ENCODE measurements around the gene GPRIN3. TPM values are rescaled to one million over a fixed set of nuclear protein-coding genes. Genes with fewer than 3 reads are reported as not detected.

The GPRIN3 gene
- total RNA-seq, 1 experiment from 2014 or later: 0.48 TPM

- Histone ChIP-seq H3K18ac (ENCODE audit: insufficient read length, low read depth, low read length) (no peak overlapping the region), H3K79me1 (ENCODE audit: insufficient read depth, low read depth, low read length, poor library complexity, severe bottlenecking) (no peaks in the 10 kb centered on the region), H3K79me2 (ENCODE audit: insufficient read depth, low read length) (no peaks in the 10 kb centered on the region), H3K14ac (ENCODE audit: insufficient read depth, low read length) (no peak overlapping the region), H4K91ac (ENCODE audit: insufficient read length, low read depth, low read length) (no peak overlapping the region), H2BK20ac (ENCODE audit: low read depth, low read length, poor library complexity, severe bottlenecking) (no peak overlapping the region), H3K23ac (ENCODE audit: insufficient read length, low read depth, low read length) (no peak overlapping the region), H2BK5ac (ENCODE audit: insufficient read length, low read length) (no peak overlapping the region), H2AK5ac (ENCODE audit: insufficient read length, low read length) (no peak overlapping the region), H3K9me3 (ENCODE audit: control insufficient read depth, low read depth, low read length) (no peaks in the 10 kb centered on the region), H3K27ac (ENCODE audit: insufficient read length, low read depth, low read length) (no peak overlapping the region), H3K4me2 (ENCODE audit: insufficient read depth, insufficient read length, low read length) (no peak overlapping the region), H3K23me2 (ENCODE audit: insufficient read length, low read depth, low read length, poor library complexity, severe bottlenecking) (no peaks in the 10 kb centered on the region), H2BK12ac (ENCODE audit: insufficient read length, low read depth, low read length) (no peak overlapping the region), H4K20me1 (ENCODE audit: control insufficient read depth, insufficient read depth, insufficient read length) (no peaks in the 10 kb centered on the region), H3K9ac (ENCODE audit: extremely low read depth, insufficient read length, low read length) (no peak overlapping the region), H3K56ac (ENCODE audit: insufficient read length, low read depth, low read length) (no peak overlapping the region), H2BK15ac (ENCODE audit: low read depth, low read length) (no peak overlapping the region), H3T11ph (ENCODE audit: low read length) (no peak overlapping the region), H3K27me3 (ENCODE audit: insufficient read depth, low read length) (no peaks in the 10 kb centered on the region), H3K4me1 (ENCODE audit: insufficient read depth, low read length) (no peaks in the 10 kb centered on the region), H4K5ac (ENCODE audit: insufficient read length, low read depth, low read length) (no peak overlapping the region), H2AFZ (ENCODE audit: low read length) (no peak overlapping the region), H2BK120ac (ENCODE audit: low read depth, low read length, poor library complexity, severe bottlenecking) (no peak overlapping the region), H3K4ac (ENCODE audit: low read depth, low read length) (no peak overlapping the region), H4K8ac (replicated peaks; ENCODE audit: insufficient read length, low read depth, low read length) (no peak overlapping the region)
- no peak overlapping the region for H3K27ac Mint-ChIP-seq
- no peak for DNase-seq
- H3K4me3 Mint-ChIP-seq: no peak overlapping the region
- no peak for TF ChIP-seq CTCF (conservative IDR thresholded peaks at IDR 0.05)
- no peaks in the 10 kb centered on the region for H3K36me3 Mint-ChIP-seq (ENCODE audit: insufficient read depth in 1 of 3, low read depth in 3 of 3)
- WGBS (ENCODE audit: extremely low coverage, insufficient read length, low lambda C conversion rate): no CpG with 5 or more reads among the region's 4 CpGs
- no peaks in the 10 kb centered on the region for H3K27me3 Mint-ChIP-seq (ENCODE audit: low read depth)
- H3K4me1 Mint-ChIP-seq: no peaks in the 10 kb centered on the region; a peak in 1 of 4 replicates
- peaks cover 0 to 2% of the 10 kb centered on the region in 2 experiments; a peak in 3 of 5 replicates for H3K9me3 Mint-ChIP-seq
Observed at GRCh38 chr4:89212666-89213381, 94.8 kb downstream of the GPRIN3 start.

Measured in H9 (cell line).